ENCODE measurements around the gene CELF2. TPM values are rescaled to one million over a fixed set of nuclear protein-coding genes. Genes with fewer than 3 reads are reported as not detected.

Gene CELF2
- total RNA-seq, 1 experiment from 2014 or later: 0.07 TPM

GRCh38 chr10:11313463-11313862, 295.8 kb downstream of the CELF2 start:
- no peak overlapping the region for H3K4me3 Mint-ChIP-seq (ENCODE audit: unreplicated experiment)
- CTCF ChIA-PET: no interaction called here
- H3K4me1 Mint-ChIP-seq (ENCODE audit: insufficient read depth, unreplicated experiment): no peaks in the 10 kb centered on the region
- peaks cover 10% of the 10 kb centered on the region for H3K27me3 Mint-ChIP-seq (ENCODE audit: insufficient read depth, unreplicated experiment)
- POLR2A ChIA-PET: no interaction called here
- no peak for TF ChIP-seq CTCF (IDR thresholded peaks at IDR 0.05; ENCODE audit: unreplicated experiment)
- H3K36me3 Mint-ChIP-seq (ENCODE audit: insufficient read depth, unreplicated experiment): no peaks in the 10 kb centered on the region
- no peak overlapping the region for H3K27ac Mint-ChIP-seq (ENCODE audit: low read depth, unreplicated experiment)
- H3K9me3 Mint-ChIP-seq (ENCODE audit: unreplicated experiment): peaks cover 21% of the 10 kb centered on the region
- BruUV-seq (replicated peaks): no TSS peak
- intact Hi-C loops (cut with micrococcal nuclease): no loop called here
- DNase-seq (ENCODE audit: unreplicated experiment): no peak

GRCh38 chr10:11317936-11318670, 300.4 kb downstream of the CELF2 start:
- no peaks in the 10 kb centered on the region for H3K36me3 Mint-ChIP-seq (ENCODE audit: insufficient read depth, unreplicated experiment)
- no peak for DNase-seq (ENCODE audit: unreplicated experiment)
- intact Hi-C loops (cut with micrococcal nuclease): no loop called here
- H3K9me3 Mint-ChIP-seq (ENCODE audit: unreplicated experiment): no peaks in the 10 kb centered on the region
- BruUV-seq (replicated peaks): no TSS peak
- H3K4me1 Mint-ChIP-seq (ENCODE audit: insufficient read depth, unreplicated experiment): no peaks in the 10 kb centered on the region
- POLR2A ChIA-PET: no interaction called here
- TF ChIP-seq CTCF (IDR thresholded peaks at IDR 0.05; ENCODE audit: unreplicated experiment): no peak
- CTCF ChIA-PET: interaction anchor here (0.8 kb wide), 1 partner anchor 736 kb away, joined by 4 read pairs; no protein-coding TSS in a partner anchor
- peaks cover 10% of the 10 kb centered on the region for H3K27me3 Mint-ChIP-seq (ENCODE audit: insufficient read depth, unreplicated experiment)
- H3K27ac Mint-ChIP-seq (ENCODE audit: low read depth, unreplicated experiment): no peak overlapping the region
- H3K4me3 Mint-ChIP-seq (ENCODE audit: unreplicated experiment): no peak overlapping the region

- no peak for TF ChIP-seq CTCF (IDR thresholded peaks at IDR 0.05; ENCODE audit: unreplicated experiment)
- Mint-ChIP-seq H3K4me1 (ENCODE audit: insufficient read depth, unreplicated experiment) (no peaks in the 10 kb centered on the region), H3K27me3 (ENCODE audit: insufficient read depth, unreplicated experiment) (peaks cover 10% of the 10 kb centered on the region), H3K4me3 (ENCODE audit: unreplicated experiment) (no peak overlapping the region), H3K9me3 (ENCODE audit: unreplicated experiment) (no peaks in the 10 kb centered on the region), H3K36me3 (ENCODE audit: insufficient read depth, unreplicated experiment) (no peaks in the 10 kb centered on the region), H3K27ac (ENCODE audit: low read depth, unreplicated experiment) (no peak overlapping the region)
- POLR2A ChIA-PET: no interaction called here
- intact Hi-C loops (cut with micrococcal nuclease): no loop called here
- CTCF ChIA-PET: interaction anchor here (0.5 kb wide), 1 partner anchor 988 kb away, joined by 3 read pairs; no protein-coding TSS in a partner anchor
- no peak for DNase-seq (ENCODE audit: unreplicated experiment)
- no TSS peak for BruUV-seq (replicated peaks)
These were observed 301.3 kb downstream of the CELF2 start for GRCh38 chr10:11318826-11319598.

- POLR2A ChIA-PET: interaction anchor here (0.7 kb wide), 1 partner anchor 136 kb away, joined by 5 read pairs; no protein-coding TSS in a partner anchor
- Mint-ChIP-seq H3K36me3 (ENCODE audit: insufficient read depth, unreplicated experiment) (no peaks in the 10 kb centered on the region), H3K9me3 (ENCODE audit: unreplicated experiment) (no peaks in the 10 kb centered on the region), H3K27me3 (ENCODE audit: insufficient read depth, unreplicated experiment) (peaks cover 10% of the 10 kb centered on the region), H3K4me1 (ENCODE audit: insufficient read depth, unreplicated experiment) (no peaks in the 10 kb centered on the region), H3K4me3 (ENCODE audit: unreplicated experiment) (no peak overlapping the region), H3K27ac (ENCODE audit: low read depth, unreplicated experiment) (no peak overlapping the region)
- no peak for DNase-seq (ENCODE audit: unreplicated experiment)
- intact Hi-C loops (cut with micrococcal nuclease): no loop called here
- CTCF ChIA-PET: interaction anchor here (0.5 to 0.7 kb wide), 3 partner anchors 293 to 1810 kb away, joined by 3 read pairs; no protein-coding TSS in a partner anchor
- no TSS peak for BruUV-seq (replicated peaks)
- no peak for TF ChIP-seq CTCF (IDR thresholded peaks at IDR 0.05; ENCODE audit: unreplicated experiment)
These were observed 302.4 kb downstream of the CELF2 start for GRCh38 chr10:11319990-11320602.

Data from MCF 10A (cell line).